GM23248 (cell line): ENCODE measurements around the gene SPOCK3. TPM values are rescaled to one million over a fixed set of nuclear protein-coding genes. Genes with fewer than 3 reads are reported as not detected.

ENCODE experiments used
- DNase-seq: peaks from one replicate; pipeline ENCODE4 v3.0.0-alpha.2; 2015
- H2AFZ ChIP-seq: fragments of 200-600 bp; sonication (generic); 2 replicates; pipeline ENCODE4 v1.6.1; 2016; ENCODE audit warnings: antibody characterized with exemption
- H3F3A ChIP-seq: fragments of 200-600 bp; sonication (generic); 2 replicates; pipeline ENCODE4 v1.6.1; 2016; ENCODE audit warnings: mild to moderate bottlenecking, antibody characterized with exemption, mixed run types; ENCODE audit not compliant: insufficient read depth
- H3K27ac ChIP-seq: fragments of 200-600 bp; sonication (generic); 2 replicates; pipeline ENCODE4 v1.5.1; 2016; ENCODE audit warnings: mild to moderate bottlenecking
- H3K27me3 ChIP-seq: fragments of 200-600 bp; sonication (generic); replicated peaks from 2 replicates; pipeline ENCODE4 v1.6.1; 2016; ENCODE audit warnings: mild to moderate bottlenecking; ENCODE audit not compliant: insufficient read depth
- H3K36me3 ChIP-seq: fragments of 200-600 bp; sonication (generic); 2 replicates; pipeline ENCODE4 v1.6.1; 2016; ENCODE audit warnings: low read depth, mild to moderate bottlenecking
- H3K4me1 ChIP-seq: fragments of 200-600 bp; sonication (generic); 2 replicates; pipeline ENCODE4 v1.6.1; 2016; ENCODE audit warnings: mild to moderate bottlenecking; ENCODE audit not compliant: insufficient read depth
- H3K4me2 ChIP-seq: fragments of 200-600 bp; sonication (generic); one replicate; pipeline ENCODE4 v1.6.1; 2016; ENCODE audit warnings: mild to moderate bottlenecking; ENCODE audit not compliant: unreplicated experiment
- H3K4me3 ChIP-seq: fragments of 200-600 bp; sonication (generic); 2 replicates; pipeline ENCODE4 v1.5.1; 2016; ENCODE audit warnings: mild to moderate bottlenecking
- H3K79me2 ChIP-seq: fragments of 200-600 bp; sonication (generic); 2 replicates; pipeline ENCODE4 v1.6.1; 2016; ENCODE audit warnings: mild to moderate bottlenecking; ENCODE audit not compliant: insufficient read depth
- H3K9ac ChIP-seq: fragments of 200-600 bp; sonication (generic); 2 replicates; pipeline ENCODE4 v1.6.1; 2016; ENCODE audit warnings: mild to moderate bottlenecking
- H3K9me2 ChIP-seq: fragments of 200-600 bp; sonication (generic); 2 replicates; pipeline ENCODE4 v1.6.1; 2016; ENCODE audit warnings: mixed run types, mild to moderate bottlenecking, moderate library complexity; ENCODE audit not compliant: insufficient read depth
- H3K9me3 ChIP-seq: fragments of 200-600 bp; sonication (generic); one replicate; pipeline ENCODE4 v1.6.1; 2017; ENCODE audit warnings: low read depth
- H4K20me1 ChIP-seq: fragments of 200-600 bp; sonication (generic); 2 replicates; pipeline ENCODE4 v1.6.0; 2016; ENCODE audit not compliant: insufficient read depth
- EZH2 ChIP-seq: fragments of 200-600 bp; sonication (generic); IDR thresholded peaks from 2 replicates; pipeline ENCODE4 v1.6.1; 2018; ENCODE audit warnings: antibody characterized with exemption, mild to moderate bottlenecking; ENCODE audit not compliant: insufficient read depth, poor library complexity, severe bottlenecking
- EZH2phosphoT487 ChIP-seq: fragments of 200-600 bp; sonication (generic); IDR thresholded peaks from 2 replicates; pipeline ENCODE4 v1.6.1; 2018; ENCODE audit warnings: antibody characterized with exemption, moderate library complexity, mild to moderate bottlenecking, low read depth; ENCODE audit not compliant: insufficient read depth
- WGBS, 2 experiments: methylation state at CpG; one replicate each; pipeline ENCODE4 v1.1.6; 2015 to 2017; ENCODE audit warnings: low lambda C conversion rate in 2 of 2, low coverage in 1 of 2; ENCODE audit errors: missing lambda C conversion rate in 2 of 2; 5-methylcytosine and 5-hydroxymethylcytosine counted together
- in situ Hi-C: fragments of 300-500 bp; cut with MboI; formaldehyde crosslinking; loops from 2 replicates; pipeline ENCODE4 v1.15.0; 2020
- polyA plus RNA-seq: library from polyadenylated mRNA; unstranded; fragments of >200 nt; fragmentation: Nextera tagmentation; extraction: Ambion mirVana; gene quantifications from 2 replicates; pipeline ENCODE4 v1.2.1, GENCODE V29; 2016
- total RNA-seq: library from RNA; depleted of rRNA; stranded (reverse); fragments of >200 nt; shearing (Covaris generic); gene quantifications from 2 replicates; pipeline ENCODE4 v1.2.3, GENCODE V29; 2014

SPOCK3 gene
- total and polyA plus RNA-seq, 2 experiments from 2014 or later: not detected

DNA sequence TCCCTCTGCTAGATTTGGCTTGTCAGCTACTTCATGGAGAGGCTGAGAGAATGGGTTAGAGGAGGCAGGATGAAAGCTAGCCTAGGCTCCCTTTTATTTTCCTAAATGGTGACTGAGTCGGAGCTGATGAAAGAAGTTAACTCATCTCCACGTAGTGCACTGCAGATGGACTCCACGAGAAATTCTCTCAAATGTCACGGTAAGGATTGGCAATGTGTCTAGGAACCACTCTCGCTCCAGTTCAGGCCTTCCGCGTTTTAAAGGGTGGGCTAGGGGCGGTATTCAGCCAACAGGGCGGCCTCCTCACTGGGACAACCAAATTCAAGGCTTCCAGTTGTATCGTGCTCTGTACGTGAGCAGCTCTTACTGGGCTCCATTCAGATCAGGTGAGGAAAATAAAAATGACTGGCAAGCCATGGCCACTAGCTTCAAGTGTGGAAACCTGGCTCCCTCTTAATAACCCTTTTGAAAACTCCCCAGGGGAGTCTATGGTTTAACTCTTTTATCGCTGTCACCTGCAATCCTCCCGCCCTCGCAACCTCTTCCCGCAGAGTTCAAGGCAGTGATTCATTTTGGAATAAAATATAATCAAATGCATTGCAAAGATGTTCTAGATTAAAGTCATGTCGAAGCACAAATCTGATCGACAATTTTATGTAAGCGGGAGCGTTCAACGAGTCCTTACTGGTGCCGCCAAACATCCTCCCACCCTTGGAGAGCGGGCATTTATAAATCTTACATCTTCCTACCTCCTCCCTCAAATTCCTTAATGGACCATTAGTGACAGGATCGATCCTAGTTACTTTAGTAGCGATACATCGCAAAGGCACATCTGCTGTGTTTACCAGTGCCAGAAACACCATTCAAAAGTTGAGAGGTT, 1.2 kb downstream of the SPOCK3 start:
- Histone ChIP-seq H3K4me3 (no peak overlapping the region), H3K27ac (no peak overlapping the region), H3K27me3 (peaks cover 31% of the 10 kb centered on the region), H3K9ac (no peak overlapping the region), H3K4me1 (no peaks in the 10 kb centered on the region), H3K9me3 (no peaks in the 10 kb centered on the region), H3K9me2 (no peaks in the 10 kb centered on the region), H4K20me1 (no peaks in the 10 kb centered on the region), H3K4me2 (no peak overlapping the region), H2AFZ (no peak overlapping the region), H3K79me2 (no peaks in the 10 kb centered on the region), H3K36me3 (no peaks in the 10 kb centered on the region), H3F3A (no peaks in the 10 kb centered on the region)
- in situ Hi-C loops: no loop called here
- DNase-seq: no peak
- WGBS, 2 experiments: 15 to 19% methylated on average over 25 of the region's 25 CpGs
- no peak for TF ChIP-seq EZH2
- no peak for TF ChIP-seq EZH2phosphoT487

DNA sequence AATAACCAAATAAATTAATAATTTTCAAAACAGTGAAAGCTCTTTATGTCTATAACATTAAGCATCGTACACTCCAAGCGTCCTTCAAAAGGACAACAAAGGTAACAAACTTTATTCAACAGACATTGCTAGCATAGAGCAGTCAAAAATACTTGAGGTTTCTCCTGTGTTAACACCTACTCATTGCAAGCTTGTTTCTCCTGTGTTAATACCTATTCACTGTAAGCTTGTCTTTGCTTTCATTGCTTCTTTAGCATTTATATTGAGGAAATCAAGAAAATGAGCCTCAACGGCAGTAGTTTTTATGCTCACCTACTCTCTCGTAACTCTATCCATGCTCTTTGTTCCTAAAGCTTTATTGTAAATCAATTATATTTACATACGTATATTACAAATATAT, 3.5 kb downstream of the SPOCK3 start:
- TF ChIP-seq EZH2: no peak
- no peak overlapping the region for H3K4me2 ChIP-seq
- no peaks in the 10 kb centered on the region for H3K9me2 ChIP-seq
- peaks cover 31% of the 10 kb centered on the region for H3K27me3 ChIP-seq
- in situ Hi-C loops: no loop called here
- H4K20me1 ChIP-seq: no peaks in the 10 kb centered on the region
- H3K27ac ChIP-seq: no peak overlapping the region
- H3F3A ChIP-seq: no peaks in the 10 kb centered on the region
- no peak overlapping the region for H3K4me3 ChIP-seq
- no peak overlapping the region for H3K9ac ChIP-seq
- 33 to 40% methylated on average over 5 of the region's 5 CpGs for WGBS, 2 experiments
- H3K79me2 ChIP-seq: no peaks in the 10 kb centered on the region
- H3K9me3 ChIP-seq: no peaks in the 10 kb centered on the region
- no peak overlapping the region for H2AFZ ChIP-seq
- no peak for DNase-seq
- H3K4me1 ChIP-seq: no peaks in the 10 kb centered on the region
- H3K36me3 ChIP-seq: no peaks in the 10 kb centered on the region

DNA sequence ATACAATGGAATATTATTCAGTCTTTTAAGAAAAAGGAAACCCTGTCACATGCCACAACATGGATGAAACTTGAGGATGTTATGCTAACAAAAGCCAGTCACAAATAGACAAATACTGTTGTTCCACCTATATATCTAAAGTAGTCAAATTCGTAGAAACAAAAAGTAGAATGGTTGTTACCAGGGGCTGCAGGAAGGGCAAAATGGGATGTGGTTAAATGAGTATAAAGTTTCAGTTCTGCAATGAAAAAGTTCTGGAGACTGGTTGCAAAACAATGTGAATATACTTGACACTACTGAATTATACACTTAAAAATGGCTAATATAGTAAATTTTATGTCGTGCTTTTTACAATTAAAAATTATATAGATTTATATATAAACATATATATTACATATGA, 12.2 kb downstream of the SPOCK3 start:
- no peaks in the 10 kb centered on the region for H3K27me3 ChIP-seq

DNA sequence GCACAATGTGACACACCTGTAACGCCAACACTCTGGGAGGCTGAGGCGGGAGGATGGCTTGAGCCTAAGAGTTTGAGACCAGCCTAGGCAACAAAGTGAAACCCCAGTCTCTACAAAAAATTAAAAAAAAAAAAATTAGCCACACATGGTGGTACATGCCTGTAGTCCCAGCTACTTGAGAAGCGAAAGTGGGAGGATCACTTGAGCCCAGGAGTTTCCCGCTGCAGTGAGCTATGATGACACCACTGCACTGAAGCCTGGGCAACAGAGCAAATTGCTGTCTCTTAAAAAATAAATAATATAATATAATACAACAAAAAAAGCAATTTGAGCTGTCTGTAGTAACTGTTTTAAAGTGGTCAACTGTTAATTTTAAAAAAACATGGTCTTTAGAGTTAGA, 13.2 kb downstream of the SPOCK3 start:
- Histone ChIP-seq H3K4me3 (no peak overlapping the region), H3K79me2 (no peaks in the 10 kb centered on the region), H4K20me1 (no peaks in the 10 kb centered on the region), H3F3A (no peaks in the 10 kb centered on the region), H3K4me1 (no peaks in the 10 kb centered on the region), H3K9me2 (no peaks in the 10 kb centered on the region), H2AFZ (no peak overlapping the region), H3K27ac (no peak overlapping the region), H3K27me3 (no peaks in the 10 kb centered on the region), H3K9ac (no peak overlapping the region), H3K4me2 (no peak overlapping the region), H3K36me3 (no peaks in the 10 kb centered on the region), H3K9me3 (no peaks in the 10 kb centered on the region)
- in situ Hi-C loops: no loop called here
- DNase-seq: no peak
- WGBS, 2 experiments: 33 to 37% methylated on average over 4 of the region's 4 CpGs
- TF ChIP-seq EZH2phosphoT487 (no peak), EZH2 (no peak)

More for the DNA sequence above, 12.2 kb downstream of the SPOCK3 start:
- H3K9ac ChIP-seq: no peak overlapping the region
- in situ Hi-C loops: no loop called here
- H3K79me2 ChIP-seq: no peaks in the 10 kb centered on the region
- H3K4me1 ChIP-seq: no peaks in the 10 kb centered on the region
- H3K4me3 ChIP-seq: no peak overlapping the region
- TF ChIP-seq EZH2phosphoT487 (no peak), EZH2 (no peak)
- H2AFZ ChIP-seq: no peak overlapping the region
- H4K20me1 ChIP-seq: no peaks in the 10 kb centered on the region
- 19 to 24% methylated on average over 2 of the region's 2 CpGs for WGBS, 2 experiments
- no peak for DNase-seq
- no peaks in the 10 kb centered on the region for H3K9me2 ChIP-seq
- no peak overlapping the region for H3K4me2 ChIP-seq
- no peak overlapping the region for H3K27ac ChIP-seq
- H3K36me3 ChIP-seq: no peaks in the 10 kb centered on the region
- H3K9me3 ChIP-seq: no peaks in the 10 kb centered on the region
- no peaks in the 10 kb centered on the region for H3F3A ChIP-seq
